A673 (cell line): Measurements from ENCODE around the gene GPR6.

Experiments used
- EZH2 ChIP-seq: fragments of 200-600 bp; sonication (generic); IDR thresholded peaks from 2 replicates; pipeline ENCODE4 v1.6.1; 2017; ENCODE audit warnings: borderline replicate concordance, low read depth, mild to moderate bottlenecking, mixed read lengths, antibody characterized with exemption, low read length; ENCODE audit not compliant: poor library complexity, severe bottlenecking
- TF ChIP-seq, protein P1 (sequence below): fragments of 300-800, 200-600 bp; sonication (generic); conservative IDR thresholded peaks from 2 replicates; pipeline ENCODE4 v1.5.1; 2017; ENCODE audit warnings: low read depth, mild to moderate bottlenecking, antibody characterized with exemption, low read length, moderate library complexity, mixed read lengths

DNA sequence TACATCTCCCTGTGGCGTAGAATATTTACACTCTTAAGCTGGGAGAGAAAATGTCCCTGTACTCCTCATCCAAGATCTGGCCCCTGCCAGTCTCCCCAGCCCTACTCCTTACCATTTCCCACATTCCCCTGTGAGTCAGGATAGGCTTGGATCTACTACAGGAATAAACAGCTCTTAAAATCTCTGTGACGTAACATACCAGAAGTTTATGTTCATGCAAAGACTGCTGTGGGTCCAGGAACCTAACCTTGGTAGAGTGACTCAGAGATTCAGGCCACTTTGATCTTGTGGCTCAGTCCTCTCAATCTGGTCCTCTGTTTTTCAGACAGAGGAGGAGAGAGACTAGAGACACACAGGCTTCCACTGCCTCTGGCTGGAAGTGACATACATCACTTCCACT is 38.5 kb upstream of the GPR6 start:
- TF ChIP-seq, protein P1, sequence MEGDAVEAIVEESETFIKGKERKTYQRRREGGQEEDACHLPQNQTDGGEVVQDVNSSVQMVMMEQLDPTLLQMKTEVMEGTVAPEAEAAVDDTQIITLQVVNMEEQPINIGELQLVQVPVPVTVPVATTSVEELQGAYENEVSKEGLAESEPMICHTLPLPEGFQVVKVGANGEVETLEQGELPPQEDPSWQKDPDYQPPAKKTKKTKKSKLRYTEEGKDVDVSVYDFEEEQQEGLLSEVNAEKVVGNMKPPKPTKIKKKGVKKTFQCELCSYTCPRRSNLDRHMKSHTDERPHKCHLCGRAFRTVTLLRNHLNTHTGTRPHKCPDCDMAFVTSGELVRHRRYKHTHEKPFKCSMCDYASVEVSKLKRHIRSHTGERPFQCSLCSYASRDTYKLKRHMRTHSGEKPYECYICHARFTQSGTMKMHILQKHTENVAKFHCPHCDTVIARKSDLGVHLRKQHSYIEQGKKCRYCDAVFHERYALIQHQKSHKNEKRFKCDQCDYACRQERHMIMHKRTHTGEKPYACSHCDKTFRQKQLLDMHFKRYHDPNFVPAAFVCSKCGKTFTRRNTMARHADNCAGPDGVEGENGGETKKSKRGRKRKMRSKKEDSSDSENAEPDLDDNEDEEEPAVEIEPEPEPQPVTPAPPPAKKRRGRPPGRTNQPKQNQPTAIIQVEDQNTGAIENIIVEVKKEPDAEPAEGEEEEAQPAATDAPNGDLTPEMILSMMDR, result no peak
- TF ChIP-seq EZH2, result no peak
